ENCODE measurements around the gene NUP43. TPM values are rescaled to one million over a fixed set of nuclear protein-coding genes. Genes with fewer than 3 reads are reported as not detected.

NUP43 gene, protein sequence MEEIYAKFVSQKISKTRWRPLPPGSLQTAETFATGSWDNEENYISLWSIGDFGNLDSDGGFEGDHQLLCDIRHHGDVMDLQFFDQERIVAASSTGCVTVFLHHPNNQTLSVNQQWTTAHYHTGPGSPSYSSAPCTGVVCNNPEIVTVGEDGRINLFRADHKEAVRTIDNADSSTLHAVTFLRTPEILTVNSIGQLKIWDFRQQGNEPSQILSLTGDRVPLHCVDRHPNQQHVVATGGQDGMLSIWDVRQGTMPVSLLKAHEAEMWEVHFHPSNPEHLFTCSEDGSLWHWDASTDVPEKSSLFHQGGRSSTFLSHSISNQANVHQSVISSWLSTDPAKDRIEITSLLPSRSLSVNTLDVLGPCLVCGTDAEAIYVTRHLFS
- total RNA-seq: 20.0 and 39.4 TPM in 2 replicates

DNA sequence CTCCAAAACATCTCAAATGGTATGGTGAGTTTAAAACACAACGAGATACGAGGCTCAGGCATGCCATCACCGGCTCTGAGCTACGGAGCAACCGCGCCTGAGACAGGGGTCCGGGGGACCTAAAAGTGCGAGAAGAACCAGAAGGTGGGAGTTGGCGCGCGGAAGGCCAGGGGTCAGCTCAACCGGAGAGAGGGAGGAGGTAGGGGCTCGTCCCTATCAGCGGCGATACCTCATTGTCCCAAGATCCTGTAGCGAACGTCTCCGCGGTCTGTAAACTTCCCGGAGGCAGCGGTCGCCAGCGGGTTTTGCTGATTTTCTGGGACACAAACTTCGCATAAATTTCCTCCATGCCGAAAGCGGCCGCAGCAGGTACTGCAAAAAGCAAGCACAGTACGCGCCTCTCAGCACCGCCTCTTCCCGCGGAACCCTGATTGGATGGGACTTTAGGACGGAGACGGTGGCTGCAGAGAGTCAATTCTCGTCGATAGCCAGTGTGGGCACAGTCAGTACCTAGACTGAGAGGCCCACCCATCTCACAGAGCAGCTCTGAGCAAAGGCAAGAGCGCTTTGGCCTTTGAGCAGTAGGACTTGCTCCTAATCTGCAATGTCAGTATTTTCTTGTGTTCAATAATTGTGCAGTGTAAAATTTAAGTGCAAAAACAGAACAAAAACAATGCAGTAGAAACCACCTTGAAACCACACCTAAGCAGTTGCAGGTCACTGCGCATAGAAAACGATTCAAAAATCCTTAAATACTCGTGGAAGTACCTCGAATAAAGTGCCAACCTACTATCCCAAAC is at the start of gene NUP43:
Gene NUP43 (minus strand): TSS at position 383 of the 800 bp plus-strand sequence. CDS start 34 bp downstream, at position 349.

DNA sequence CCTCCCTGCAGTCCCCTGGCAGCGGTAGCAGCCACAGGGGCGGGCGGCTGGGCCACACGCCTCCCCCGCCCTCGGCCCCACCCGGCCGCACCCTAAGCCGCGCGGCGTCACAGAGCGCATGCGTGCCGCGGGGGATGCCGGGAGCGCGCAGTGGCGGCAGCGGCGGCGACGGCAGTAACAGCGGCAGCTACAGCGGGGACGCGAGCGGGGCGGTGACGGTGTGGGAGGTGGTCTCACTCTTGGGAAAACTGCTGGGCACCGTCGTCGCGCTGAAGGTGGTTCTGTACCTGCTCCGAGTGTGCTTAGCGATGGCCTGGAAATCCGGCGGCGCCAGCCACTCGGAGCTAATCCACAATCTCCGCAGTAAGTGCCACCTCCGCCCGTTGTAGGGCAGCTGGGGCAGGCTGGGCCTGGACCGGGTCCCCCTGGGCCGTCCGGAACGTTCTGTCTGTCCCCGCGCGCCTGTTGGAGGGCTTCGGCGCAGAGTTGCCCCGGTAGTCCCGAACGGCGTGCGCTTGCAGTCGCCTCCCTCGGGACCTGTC is 3.3 kb upstream of the NUP43 start, which contains the start of gene PCMT1:
Gene PCMT1 (plus strand): TSS at position 148 of the 542 bp plus-strand sequence. CDS start 161 bp downstream, at position 309.

DNA sequence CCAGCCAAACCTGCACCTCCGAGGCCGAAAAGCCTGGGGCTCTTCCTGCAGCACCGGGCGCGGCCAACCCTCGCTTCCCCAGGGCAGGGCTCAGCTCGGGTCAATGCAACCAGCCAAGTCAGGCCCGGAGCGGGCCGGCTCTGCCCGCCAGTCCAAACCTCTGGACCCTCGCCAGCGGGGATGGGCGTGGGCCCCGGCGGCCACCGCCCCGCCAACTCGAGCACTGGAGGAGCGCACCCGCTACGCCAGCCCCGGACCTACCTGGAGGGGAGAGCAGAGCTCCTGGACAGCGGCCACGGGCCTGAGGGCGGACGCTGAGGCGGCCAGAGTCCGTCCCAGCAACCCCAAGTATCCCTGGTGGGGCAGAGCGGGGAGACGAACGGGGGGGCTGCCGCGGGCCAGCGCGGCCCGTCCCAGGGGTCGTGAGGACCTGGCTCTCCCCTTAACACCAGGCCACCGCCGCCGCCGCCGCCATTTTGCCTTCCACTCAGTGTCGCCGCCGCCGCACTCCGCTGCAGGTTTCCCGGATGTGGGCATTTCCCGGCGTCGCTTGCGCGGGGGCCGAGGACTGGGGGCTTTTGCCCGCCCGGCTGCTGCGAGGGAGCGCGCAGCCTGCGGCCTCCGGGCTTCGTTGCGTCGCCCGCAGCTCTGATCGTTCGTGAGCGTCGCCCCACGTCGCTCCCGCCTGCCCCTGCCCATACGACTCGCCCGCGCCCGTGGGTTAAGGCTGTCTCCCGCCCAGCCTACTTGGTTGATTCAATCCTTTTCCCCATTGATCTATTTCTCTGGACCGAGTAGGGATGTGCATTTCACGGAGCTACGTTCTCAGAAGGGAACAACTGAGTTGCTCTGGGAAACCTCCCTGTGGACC is 28.5 kb downstream of the NUP43 start, which contains the start of gene LATS1:
Gene LATS1 (minus strand): TSS at position 514 of the 871 bp plus-strand sequence. CDS start 15,975 bp downstream, outside the sequence.

Other genes with a start within 250 kb of the NUP43 start
- 22.4 and 25.9 TPM in 2 replicates for gene PPIL4, start 200.5 kb downstream of the NUP43 start, total RNA-seq
- gene GINM1, start 180.2 kb downstream of the NUP43 start, total RNA-seq: 23.0 and 27.1 TPM in 2 replicates
- 15.1 and 16.5 TPM in 2 replicates for gene KATNA1, start 97.8 kb downstream of the NUP43 start, total RNA-seq
- 19.6 and 23.7 TPM in 2 replicates for gene LATS1, start 28.4 kb downstream of the NUP43 start, total RNA-seq
- gene PCMT1, start 3.2 kb upstream of the NUP43 start, total RNA-seq: 63.2 and 144 TPM in 2 replicates
- 84.8 and 110 TPM in 2 replicates for gene LRP11, start 117.8 kb upstream of the NUP43 start, total RNA-seq
- gene RAET1E, start 151.6 kb upstream of the NUP43 start, total RNA-seq: not detected in 2 replicates
- gene RAET1G, start 176.6 kb upstream of the NUP43 start, total RNA-seq: 0.43 and 0.79 TPM in 2 replicates
- 1.6 and 5.1 TPM in 2 replicates for gene ULBP2, start 195.5 kb upstream of the NUP43 start, total RNA-seq
- under 0.01 and 0.65 TPM in 2 replicates for gene ULBP1, start 217.4 kb upstream of the NUP43 start, total RNA-seq

Measured in placental epithelial cell (primary cell).